Measurements from ENCODE around the gene CAPS2.

CAPS2 gene

GRCh38 chr12:75337905-75338304 is 7.8 kb upstream of the CAPS2 start:
- Histone ChIP-seq H3K9me2 (replicated peaks; ENCODE audit: insufficient read depth, low read length) (no peaks in the 10 kb centered on the region), H3K4me3 (ENCODE audit: insufficient read depth, low read length, poor library complexity, severe bottlenecking) (no peak overlapping the region), H4K20me1 (ENCODE audit: low read depth, low read length) (no peaks in the 10 kb centered on the region), H3K27me3 (ENCODE audit: low read length) (no peaks in the 10 kb centered on the region), H3F3A (ENCODE audit: insufficient read depth) (no peaks in the 10 kb centered on the region), H3K27ac (ENCODE audit: low read depth, low read length) (no peak overlapping the region), H3K79me2 (ENCODE audit: insufficient read depth, low read length) (no peaks in the 10 kb centered on the region), H3K36me3 (ENCODE audit: low read length) (no peaks in the 10 kb centered on the region; the same call in 1 of the 2 replicates), H3K9me3 (ENCODE audit: insufficient read depth, low read length) (no peaks in the 10 kb centered on the region), H3K9ac (ENCODE audit: low read length) (no peak overlapping the region), H3K4me2 (ENCODE audit: low read depth, low read length, poor library complexity, severe bottlenecking) (no peak overlapping the region), H2AFZ (ENCODE audit: low read depth, low read length, severe bottlenecking) (no peak overlapping the region)
- TF ChIP-seq CTCF (IDR thresholded peaks at IDR 0.05; ENCODE audit: insufficient read depth, low read length, poor library complexity, severe bottlenecking) (no peak), EZH2phosphoT487 (conservative IDR thresholded peaks at IDR 0.05; ENCODE audit: low read length) (no peak)

- TF ChIP-seq CTCF (IDR thresholded peaks at IDR 0.05; ENCODE audit: insufficient read depth, low read length, poor library complexity, severe bottlenecking), result peak; percentile 69
- TF ChIP-seq EZH2phosphoT487 (conservative IDR thresholded peaks at IDR 0.05; ENCODE audit: low read length), result no peak
- Histone ChIP-seq H3K9me3 (ENCODE audit: insufficient read depth, low read length) (no peaks in the 10 kb centered on the region), H3K9me2 (replicated peaks; ENCODE audit: insufficient read depth, low read length) (no peaks in the 10 kb centered on the region), H3K27ac (ENCODE audit: low read depth, low read length) (no peak within 1 kb of the TSS), H3K36me3 (ENCODE audit: low read length) (no peaks in the 10 kb centered on the region; the same call in 1 of the 2 replicates), H3K9ac (ENCODE audit: low read length) (peak within 1 kb of the TSS; percentile 24; the same call in 1 of the 2 replicates), H3K27me3 (ENCODE audit: low read length) (no peaks in the 10 kb centered on the region), H3K79me2 (ENCODE audit: insufficient read depth, low read length) (no peaks in the 10 kb centered on the region), H2AFZ (ENCODE audit: low read depth, low read length, severe bottlenecking) (peak within 1 kb of the TSS; percentile 34), H3F3A (ENCODE audit: insufficient read depth) (no peaks in the 10 kb centered on the region), H4K20me1 (ENCODE audit: low read depth, low read length) (no peaks in the 10 kb centered on the region), H3K4me2 (ENCODE audit: low read depth, low read length, poor library complexity, severe bottlenecking) (peak within 1 kb of the TSS; percentile 41), H3K4me3 (ENCODE audit: insufficient read depth, low read length, poor library complexity, severe bottlenecking) (no peak within 1 kb of the TSS)
Measured at GRCh38 chr12:75334384-75335030, 4.4 kb upstream of the CAPS2 start, which contains the start of gene GLIPR1L1. Gene GLIPR1L1, plus strand, starts transcription at chr12:75334670. Its CDS starts 59 bp downstream, at chr12:75334729.

DNA sequence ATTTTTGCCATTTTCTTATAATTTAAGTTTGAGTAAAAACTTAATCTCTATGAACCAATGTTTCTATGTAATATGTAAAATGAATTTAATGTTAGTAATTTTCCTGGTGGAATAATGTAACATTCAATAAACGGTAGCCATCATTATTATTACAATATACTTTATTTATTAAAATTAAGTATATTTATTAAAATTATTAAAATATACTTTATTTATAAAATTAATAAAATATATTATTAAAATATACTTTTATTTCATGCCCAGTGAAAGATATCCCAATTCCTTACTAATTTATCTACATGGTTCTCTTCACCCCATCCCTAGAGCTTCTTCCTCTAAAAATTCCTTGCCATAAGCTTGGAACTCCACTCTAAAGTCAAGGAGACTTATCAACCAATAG is 2.5 kb downstream of the CAPS2 start:
- Histone ChIP-seq H3K9me2 (replicated peaks; ENCODE audit: insufficient read depth, low read length) (no peaks in the 10 kb centered on the region), H3K79me2 (ENCODE audit: insufficient read depth, low read length) (no peaks in the 10 kb centered on the region), H3K27ac (ENCODE audit: low read depth, low read length) (no peak overlapping the region), H3K9me3 (ENCODE audit: insufficient read depth, low read length) (no peaks in the 10 kb centered on the region), H3K4me2 (ENCODE audit: low read depth, low read length, poor library complexity, severe bottlenecking) (no peak overlapping the region), H3K27me3 (ENCODE audit: low read length) (no peaks in the 10 kb centered on the region), H3K36me3 (ENCODE audit: low read length) (no peaks in the 10 kb centered on the region), H2AFZ (ENCODE audit: low read depth, low read length, severe bottlenecking) (no peak overlapping the region), H3K9ac (ENCODE audit: low read length) (no peak overlapping the region), H4K20me1 (ENCODE audit: low read depth, low read length) (no peaks in the 10 kb centered on the region), H3K4me3 (ENCODE audit: insufficient read depth, low read length, poor library complexity, severe bottlenecking) (no peak overlapping the region), H3F3A (ENCODE audit: insufficient read depth) (no peaks in the 10 kb centered on the region)
- TF ChIP-seq CTCF (IDR thresholded peaks at IDR 0.05; ENCODE audit: insufficient read depth, low read length, poor library complexity, severe bottlenecking), result no peak
- TF ChIP-seq EZH2phosphoT487 (conservative IDR thresholded peaks at IDR 0.05; ENCODE audit: low read length), result no peak
